GM18907 (cell line): ENCODE data around the gene ESPN.
"Not testable (repeated sequence)": the region's sequence is repeated elsewhere in the genome, so short reads cannot be mapped to it uniquely, and the experiment has no call there.

Experiments used
- ATAC-seq: cut with Tn5 transposase; IDR thresholded peaks from one replicate; pipeline ENCODE4 v1.9.1; 2021; ENCODE audit warnings: mild to moderate bottlenecking, moderate library complexity; ENCODE audit not compliant: unreplicated experiment

ESPN gene

DNA sequence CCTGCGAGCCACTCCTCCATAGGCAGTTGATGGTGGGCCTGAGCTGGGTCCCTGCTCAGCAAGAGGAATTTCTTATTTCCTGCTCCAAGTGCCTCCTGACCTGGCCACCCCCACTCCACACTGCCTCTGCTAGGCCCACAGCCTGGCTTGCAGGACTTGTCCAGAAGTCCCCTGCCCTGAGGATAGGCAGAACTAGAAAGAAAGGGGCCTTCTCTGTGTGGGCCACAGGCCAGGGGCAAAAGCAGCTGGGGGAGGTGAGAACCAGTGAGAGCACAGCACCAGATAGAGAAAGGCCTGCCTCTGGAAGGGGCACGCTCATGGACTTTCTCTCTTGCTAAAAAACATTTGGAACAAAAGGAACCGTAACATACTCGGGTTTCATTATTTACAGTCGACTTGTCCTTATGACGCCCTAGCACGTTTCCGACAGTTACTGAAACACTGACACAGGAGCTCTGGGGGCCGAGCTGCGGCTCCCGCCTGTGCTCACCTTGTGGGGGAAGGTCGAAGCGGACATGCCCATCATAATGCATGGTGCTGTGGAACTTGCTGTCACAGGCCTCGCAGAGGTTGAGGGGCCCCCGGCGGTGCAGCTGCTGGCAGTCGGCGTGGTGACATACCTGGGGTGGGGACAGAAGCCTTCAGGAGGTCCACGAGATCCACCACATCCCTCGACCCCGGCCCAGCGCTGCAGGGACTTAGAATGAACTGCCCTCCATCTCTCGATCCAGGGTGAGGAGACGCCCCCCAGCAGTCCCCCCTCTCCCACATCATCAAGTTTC is 52.7 kb downstream of the ESPN start:
- no peak for ATAC-seq

DNA sequence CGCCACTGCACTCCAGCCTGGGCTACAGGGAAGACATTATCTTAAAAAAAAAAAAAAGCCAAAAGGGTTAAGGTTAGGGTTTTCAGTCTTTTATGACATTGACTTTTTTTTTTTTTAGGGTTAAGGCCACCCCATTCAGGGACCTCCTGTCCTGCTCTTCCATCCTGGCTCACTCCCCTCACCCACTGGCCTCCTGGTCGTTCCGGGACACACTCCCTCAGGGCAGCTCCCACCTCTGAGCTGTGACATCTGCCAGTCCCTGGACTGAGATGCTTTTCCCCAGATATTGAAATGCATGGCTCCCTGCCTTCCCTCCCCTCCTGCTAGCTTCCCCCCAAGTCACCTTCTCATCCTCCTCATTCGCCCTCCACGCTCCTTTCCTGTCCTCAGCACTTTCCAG is 57.2 kb downstream of the ESPN start:
- no peak for ATAC-seq

DNA sequence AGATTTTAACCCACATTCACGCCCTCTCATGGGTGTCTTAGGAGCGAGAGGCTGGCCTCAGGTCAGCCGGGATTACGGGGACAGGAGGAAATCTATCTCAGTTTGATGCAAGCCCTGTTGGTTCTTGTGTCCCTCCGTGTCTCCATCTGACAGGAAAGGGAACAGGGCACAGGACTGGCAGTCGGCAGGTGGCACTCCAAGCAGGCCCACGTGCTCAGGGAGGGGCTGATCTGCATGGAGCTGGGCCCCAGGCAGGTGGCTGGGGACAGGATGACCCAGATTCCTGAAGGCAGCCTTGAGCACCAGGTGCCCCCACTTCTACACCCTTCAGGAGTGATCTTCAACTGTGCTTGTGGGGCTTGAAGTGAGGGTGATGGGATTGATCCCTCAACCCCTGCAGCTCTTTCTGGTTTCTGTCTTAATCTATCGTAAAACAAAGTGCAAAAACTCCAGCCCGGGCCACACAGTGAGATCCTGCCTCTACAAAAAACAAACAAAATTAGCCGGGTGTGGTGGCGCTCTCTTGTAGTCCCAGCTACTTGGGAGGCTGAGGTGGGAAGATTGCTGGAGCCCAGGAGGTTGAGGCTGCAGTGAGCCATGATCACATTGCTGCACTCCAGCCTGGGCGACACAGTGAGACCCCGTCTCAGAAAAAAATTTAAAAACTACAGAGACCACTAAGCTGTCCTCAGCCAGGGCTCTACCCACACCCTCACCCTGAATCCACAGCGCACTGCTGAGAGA is 58.6 kb downstream of the ESPN start:
- no peak for ATAC-seq

DNA sequence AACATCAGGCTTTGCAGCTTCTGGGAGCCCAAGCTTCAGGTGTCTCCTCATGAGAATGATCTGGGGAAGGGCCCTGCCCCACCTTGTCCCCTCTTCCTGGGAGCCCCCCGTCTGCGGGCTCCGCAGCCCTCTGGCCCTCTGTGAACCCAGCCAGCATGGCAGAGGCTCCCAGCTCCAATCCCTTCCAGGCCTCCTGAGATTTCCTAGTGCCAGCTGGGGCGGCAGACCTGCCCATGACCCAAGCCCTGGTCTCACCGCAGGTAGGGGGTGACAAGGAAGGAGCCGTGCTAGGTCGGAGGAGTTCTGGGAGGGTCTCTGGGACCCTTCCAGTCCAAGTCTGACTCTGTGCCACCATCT is 59.2 kb downstream of the ESPN start:
- ATAC-seq = no peak

DNA sequence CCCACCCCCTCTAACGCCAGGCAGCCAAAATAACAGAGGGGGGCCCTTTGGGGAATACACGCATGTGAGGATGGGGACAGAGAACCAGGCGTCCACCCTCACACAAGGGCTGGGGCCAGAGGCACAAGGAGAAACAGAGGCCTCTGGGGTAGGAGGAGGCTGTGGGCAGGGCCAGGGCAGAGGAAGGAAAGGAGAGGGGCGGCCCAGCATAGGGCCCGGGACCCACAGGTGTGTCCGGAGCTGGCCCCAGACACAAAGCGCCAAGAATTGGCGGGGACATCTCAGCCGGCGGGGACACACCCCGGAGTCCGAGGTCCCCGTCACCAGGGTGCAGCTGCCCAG is 60.2 kb downstream of the ESPN start:
- no peak for ATAC-seq

DNA sequence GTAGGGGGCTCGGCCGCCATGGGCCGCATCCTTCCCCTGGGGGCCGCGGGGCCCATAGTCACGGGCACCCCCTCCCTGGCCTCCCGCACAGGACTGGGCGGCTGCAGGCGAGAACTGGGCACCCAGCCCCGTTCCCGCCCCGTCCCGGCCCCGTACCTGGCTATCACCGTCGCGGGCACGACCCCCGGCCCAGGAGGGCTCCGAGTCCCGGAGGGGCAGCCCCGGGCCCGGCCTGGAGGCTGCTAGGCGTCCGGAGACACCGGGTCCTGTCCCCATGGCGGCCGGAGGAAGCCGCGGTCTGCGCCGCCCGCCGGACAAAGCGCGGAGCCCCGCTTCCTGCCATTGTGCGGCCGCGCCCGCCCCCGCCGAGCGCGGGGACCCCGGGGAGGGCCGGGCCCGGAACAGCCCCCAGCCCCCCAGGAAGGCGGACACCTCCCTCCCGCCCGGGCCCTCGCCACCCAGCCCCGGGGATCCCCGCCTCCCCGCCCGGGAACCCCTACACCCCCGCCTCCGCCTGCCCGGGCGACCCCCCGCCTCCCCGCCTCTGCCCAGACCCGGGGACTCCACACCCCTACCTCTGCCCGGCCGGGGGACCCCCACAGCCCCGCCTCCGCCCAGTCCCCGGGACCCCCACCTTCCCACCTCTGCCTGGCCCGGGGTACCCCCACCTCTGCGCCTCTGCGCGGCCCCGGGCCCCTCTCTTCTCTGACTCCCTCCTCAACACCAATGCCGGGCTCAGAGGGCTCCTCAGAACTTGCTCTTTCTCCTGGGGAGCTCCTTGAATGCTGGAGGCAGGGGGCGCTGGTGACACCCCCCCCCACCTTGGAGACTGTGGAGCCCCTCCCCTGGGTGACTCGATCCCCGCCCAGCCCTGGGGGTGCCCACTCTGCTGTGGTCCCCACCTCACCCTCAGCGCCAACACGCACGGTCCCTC is 60.9 kb downstream of the ESPN start:
- no peak for ATAC-seq

DNA sequence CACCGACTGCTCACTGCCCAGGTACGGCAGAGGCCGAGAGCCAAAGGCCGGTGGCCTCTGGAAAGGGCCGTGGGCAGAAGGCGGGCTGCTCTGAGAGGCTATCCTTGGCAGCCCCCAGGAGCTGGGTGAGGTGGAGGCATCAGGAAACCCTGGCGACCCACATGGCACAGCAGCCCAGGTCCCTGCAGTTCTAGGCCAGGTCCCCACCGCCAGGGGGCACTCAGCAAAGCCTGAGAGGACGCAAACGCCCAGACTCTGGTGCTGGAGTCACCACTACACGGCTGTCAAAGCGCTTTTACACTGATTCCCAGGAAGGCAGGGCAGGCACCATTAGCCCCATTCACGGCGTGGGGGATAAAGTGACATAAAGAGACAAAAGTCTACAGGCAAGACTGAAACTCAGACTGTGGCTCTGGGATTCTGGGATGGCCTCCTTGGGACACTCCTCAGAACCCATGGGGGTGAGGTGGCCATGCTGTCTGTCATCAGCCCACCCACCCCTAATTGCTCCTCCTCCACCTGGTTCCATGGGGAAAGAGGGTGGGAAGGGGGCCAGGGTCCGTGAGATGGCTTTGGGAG is 61.9 kb downstream of the ESPN start:
- ATAC-seq = no peak

DNA sequence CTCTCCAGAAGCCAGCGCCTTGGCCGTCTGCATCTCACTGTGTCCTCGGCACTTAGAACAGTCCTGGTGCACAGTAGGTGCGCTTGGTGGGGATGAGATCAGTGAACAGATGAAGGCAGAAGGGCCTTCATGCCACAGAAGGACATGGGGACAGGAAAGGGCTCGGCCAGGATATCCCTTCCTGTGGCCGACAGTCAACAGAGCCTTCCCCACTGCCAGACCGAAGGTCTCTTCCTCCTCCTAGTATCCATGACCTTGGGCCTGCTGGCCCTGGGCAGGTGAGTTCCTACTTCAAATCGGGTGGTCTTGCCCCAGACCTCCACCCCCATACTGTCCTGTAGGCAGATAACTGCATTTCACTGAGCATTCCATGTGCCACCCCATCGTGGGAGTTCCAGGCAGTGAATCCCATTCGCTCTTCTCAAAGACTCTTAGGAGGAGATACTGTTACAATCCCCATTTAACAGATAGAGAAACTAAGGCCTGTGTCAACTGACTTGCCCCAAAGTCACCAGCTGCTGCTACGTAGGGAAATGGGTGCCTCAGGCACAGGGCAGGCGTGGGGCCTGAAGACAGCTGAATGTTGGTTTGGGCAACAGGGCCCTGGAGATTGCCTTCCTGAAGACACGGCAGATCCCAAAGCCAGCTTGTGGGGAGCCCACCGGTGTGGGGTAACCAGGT is 63.4 kb downstream of the ESPN start:
- no peak for ATAC-seq

DNA sequence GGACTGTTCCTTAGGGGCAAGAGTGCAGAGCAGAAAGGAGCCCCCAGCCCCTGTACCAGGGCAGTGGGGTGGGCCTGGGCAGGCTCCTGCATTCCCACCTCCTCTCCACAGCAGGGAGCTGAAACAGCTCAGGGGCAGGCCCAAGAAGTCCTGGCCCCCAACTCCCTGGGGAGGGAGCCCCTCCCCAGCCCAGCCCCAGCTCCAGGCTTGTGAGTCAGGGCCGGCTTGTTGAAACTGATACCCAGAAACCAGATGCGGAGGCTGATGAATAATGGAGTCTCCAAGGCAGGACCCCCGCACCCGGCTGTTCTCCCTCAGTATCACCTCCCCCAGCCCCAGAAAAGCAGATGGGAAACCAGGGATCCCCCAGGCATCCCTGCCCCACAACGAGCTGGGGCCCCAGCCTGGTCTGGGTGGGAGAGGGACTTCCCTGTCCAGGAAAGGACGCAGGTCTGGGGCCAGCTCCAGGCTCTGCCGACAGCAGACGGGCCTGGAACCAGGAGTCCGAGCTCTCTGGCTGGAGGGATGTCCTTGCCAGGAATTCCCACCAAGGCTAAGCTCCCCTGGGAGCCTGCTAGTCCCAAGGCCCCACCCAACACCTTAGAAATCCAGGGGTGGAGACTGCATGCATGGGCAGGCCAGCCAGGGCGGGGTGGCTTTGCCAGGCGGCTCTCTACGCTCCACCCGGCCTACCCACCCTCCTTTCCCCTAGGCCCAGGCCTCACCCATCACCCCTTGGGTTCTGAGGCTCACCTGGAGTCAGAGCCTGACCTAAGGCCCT is 64.2 kb downstream of the ESPN start:
- no peak for ATAC-seq

DNA sequence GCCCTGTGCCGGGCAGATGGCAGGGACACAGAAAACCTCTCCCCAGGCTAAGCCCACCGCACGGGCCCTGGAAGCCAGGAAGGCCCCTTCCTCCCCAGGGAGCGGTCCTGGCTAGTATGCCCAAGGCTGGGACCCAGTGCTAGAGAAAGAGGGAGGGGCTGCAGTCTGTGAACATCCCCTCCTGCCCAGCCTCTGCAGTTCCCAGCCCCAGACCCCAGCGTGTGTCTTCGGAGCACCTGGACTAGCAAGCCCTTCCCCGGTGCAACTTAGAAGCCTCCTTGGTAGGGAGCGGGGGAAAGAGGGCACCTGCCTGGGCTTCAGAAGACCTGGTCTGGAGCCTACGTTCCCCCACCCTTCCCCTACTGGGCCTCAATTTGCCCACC is 64.8 kb downstream of the ESPN start:
- ATAC-seq = no peak

DNA sequence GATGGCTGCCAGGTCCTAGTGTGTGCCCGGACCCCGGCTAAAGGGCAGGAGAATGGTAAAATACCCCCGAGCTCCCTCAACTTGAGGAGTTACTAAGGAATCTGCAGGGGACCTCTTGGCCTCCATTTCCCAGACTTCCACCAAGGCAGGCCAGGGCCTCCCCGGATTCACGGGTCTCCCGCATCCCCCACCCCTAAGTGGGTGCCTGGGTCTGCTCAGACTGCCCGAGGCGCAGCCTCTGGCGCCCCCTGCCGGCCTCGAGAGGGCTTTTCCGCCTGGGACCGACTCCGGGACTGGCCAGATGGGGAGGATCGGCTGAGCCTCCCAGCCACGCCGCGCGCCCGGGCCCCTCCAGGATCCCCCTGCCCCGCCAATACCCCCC is 65.2 kb downstream of the ESPN start:
- ATAC-seq = peak; percentile 52

DNA sequence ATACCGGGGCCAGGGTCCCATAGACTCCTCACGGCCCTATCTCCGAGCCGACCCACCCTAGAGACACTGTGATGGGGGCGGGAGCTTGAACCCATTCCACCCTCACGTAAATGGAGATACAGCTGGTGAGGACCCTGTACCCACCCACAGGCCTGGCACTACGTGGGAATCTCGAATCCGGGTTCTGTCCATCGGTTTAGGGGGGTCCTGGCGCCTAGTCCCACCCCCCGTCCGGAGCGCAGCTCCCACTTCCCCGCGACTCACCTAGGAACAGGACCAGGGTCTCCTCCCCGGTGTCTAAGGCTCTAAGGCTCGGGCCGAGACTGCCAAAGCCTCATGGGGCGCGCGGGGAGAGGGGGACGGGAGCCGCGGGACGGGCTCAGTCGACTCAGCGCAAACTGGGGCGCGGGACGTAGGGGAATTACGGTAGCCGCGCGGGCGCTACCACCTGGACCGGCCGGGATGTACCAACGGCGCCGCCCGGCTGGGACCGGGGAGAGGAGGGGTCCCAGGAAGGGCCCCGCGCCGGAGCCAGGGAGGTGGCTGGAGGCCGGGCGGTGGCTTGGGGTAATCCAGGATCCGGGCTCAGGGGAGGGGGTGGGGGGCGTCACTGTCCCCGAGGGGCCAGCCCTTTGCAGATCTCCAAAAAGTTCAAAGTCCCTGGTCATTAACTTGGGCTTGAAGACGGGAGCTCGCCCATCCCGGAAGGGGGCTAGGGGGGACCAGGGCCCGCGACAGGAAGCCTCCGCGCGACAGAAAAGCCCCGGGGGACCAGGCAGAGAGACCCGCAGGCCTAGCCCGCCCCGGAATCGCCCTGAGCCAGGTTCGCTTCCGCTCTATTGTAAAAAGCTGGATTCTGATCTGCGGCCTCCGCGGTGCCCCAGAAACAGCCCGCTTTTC is 65.9 kb downstream of the ESPN start:
- ATAC-seq = peak; percentile 51

DNA sequence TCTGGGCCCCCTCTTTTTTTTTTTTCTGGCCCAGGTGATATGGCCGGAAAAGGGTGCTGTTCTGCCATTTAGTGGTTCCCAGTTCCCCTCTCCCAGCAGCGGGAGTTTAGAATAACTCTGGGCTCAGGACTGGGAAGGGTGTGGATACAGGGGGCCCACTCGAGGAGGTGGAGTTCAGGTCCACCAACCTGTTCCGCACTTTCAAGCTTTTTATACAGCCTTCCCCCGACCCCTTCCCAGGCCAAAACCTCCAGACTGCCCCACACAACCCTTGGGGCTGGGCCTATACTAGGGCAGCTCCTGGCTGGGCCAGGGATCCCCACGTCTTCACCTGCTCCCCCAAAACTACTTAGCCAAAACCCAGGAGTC is 66.5 kb downstream of the ESPN start:
- ATAC-seq = no peak

DNA sequence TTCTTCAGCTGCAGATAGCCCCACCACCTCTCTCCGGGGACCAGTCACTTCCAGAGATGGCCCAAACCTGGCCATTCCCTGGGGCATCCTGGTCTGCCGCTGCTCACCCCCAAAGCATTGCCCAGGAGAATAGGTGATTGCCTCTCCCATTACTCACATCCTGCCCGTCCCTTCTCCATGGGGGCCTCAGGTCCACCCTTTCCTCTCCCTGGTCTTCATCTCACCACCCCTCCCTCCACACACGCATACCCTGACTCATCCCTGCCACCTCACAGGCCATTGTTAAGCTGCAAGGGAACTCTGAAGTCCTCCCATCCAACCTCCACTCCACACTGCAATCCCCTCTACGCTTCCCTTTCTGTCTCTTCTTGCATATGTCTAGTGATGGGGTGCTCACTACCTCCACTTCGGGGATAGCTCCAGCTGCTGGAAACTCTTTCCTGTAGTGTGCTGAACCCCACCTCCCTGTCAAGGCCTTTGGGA is 66.9 kb downstream of the ESPN start, which contains the start of gene PLEKHG5:
Gene PLEKHG5, minus strand, starts transcription at position 188 of the 483 bp plus-strand sequence. CDS start 14,096 bp downstream, outside the sequence.
- ATAC-seq = no peak

DNA sequence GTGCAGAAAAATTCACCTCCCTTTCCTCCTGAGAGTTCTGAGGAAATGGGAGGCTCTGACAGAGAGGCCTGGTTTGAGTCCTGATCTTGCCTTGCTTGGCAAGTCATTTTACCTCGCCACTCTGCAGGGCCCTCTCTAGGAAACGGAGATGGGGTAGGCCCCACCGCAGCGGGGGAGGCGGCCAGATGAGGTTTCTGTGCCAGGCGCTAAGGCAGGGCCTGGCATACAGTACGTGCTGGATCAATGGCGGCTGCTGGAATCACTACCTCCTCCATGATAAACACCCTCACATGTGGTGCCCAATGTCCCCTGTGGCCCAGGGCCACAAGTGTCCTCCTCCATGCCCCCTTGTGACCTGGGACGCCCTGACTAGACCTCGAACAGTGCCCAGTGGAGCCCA is 67.4 kb downstream of the ESPN start:
- ATAC-seq = no peak

DNA sequence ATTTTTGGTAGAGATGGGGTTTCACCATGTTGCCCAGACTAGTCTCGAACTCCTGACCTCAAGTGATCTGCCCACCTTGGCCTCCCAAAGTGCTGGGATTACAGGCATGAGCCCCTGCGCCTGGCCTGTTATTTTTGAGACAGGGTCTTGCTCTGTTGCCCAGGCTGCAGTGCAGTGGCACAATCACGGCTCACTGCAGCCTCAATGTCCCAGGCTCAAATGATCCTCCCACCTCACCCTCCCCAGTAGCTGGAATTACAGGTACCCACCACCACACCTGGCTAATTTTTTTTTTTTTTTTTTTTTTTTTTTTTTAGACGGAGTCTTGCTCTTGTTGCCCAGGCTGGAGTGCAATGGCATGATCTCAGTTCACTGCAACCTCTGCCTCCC is 69.3 kb downstream of the ESPN start:
- not testable (repeated sequence) for ATAC-seq

DNA sequence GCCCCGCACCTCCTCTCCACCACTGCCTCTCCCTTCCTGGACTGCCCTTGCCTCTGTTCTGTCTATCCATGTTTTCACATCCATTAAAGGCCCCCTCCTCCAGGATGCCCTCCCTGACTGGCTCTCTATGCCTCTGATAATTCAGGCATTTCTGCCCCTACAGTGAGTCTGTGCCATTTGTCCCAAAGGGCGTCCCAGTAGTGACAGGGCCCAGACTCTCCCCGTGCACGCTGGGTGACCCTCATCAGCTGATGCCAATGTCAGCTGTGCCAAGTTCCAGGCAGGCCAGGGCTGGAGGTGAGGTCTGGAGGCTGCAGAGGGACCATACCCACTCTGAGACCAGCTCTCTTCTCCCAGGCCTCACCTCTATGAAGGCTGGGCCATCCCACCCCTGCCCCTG is 70.1 kb downstream of the ESPN start:
- ATAC-seq = no peak

DNA sequence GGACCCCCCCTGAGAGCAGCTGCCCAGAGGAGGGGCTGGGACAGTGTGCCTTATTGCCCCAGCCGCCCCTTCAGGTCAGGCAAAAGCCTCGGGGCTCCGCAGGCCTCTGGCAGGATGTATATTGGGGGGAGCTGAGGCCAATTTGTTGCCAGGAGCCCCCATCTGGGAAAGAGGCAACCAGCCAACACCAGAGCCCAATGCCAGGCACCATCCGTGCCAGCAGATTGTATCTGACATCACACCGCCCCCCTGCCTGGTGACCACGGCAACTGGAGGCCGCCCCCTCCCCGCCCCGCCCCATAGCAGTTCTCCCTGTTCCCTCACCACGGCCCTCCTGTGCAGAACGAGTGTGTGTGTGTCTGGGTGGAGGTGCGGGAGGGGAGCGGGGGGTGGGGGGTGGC is 70.5 kb downstream of the ESPN start:
- ATAC-seq = no peak
